ENCODE data around the gene TMEM272.

GRCh38 chr13:51892657-51893056, 47.7 kb upstream of the TMEM272 start:
- TF ChIP-seq EZH2phosphoT487 (IDR thresholded peaks at IDR 0.05; ENCODE audit: insufficient read depth, low read depth) (no peak), EZH2 (IDR thresholded peaks at IDR 0.05; ENCODE audit: insufficient read depth, poor library complexity, severe bottlenecking) (no peak)
